Mesendoderm (in vitro differentiated cells): Measurements from ENCODE around the gene GALNT12.

Source experiments
- DNase-seq: peaks from one replicate; pipeline ENCODE4 v3.0.0; 2013
- H2AK5ac ChIP-seq: 2 replicates; pipeline ENCODE4 v1.6.1; 2013; ENCODE audit warnings: low read length, inconsistent platforms
- H2BK120ac ChIP-seq: 2 replicates; pipeline ENCODE4 v1.6.1; 2013; ENCODE audit warnings: low read depth, mild to moderate bottlenecking, low read length, moderate library complexity, mixed read lengths
- H2BK15ac ChIP-seq: replicated peaks from 2 replicates; pipeline ENCODE4 v1.6.1; 2013; ENCODE audit warnings: low read depth, mild to moderate bottlenecking, moderate library complexity
- H2BK5ac ChIP-seq: 2 replicates; pipeline ENCODE4 v1.6.1; 2013; ENCODE audit warnings: low read length, inconsistent platforms
- H3K18ac ChIP-seq: 2 replicates; pipeline ENCODE4 v1.6.1; 2013; ENCODE audit warnings: mild to moderate bottlenecking, low read length, mixed read lengths
- H3K23ac ChIP-seq: one replicate; pipeline ENCODE4 v1.6.1; 2013; ENCODE audit warnings: low read length
- H3K27ac ChIP-seq: 2 replicates; pipeline ENCODE4 v1.5.1; 2013; ENCODE audit warnings: low read depth, mild to moderate bottlenecking, inconsistent platforms, low read length, moderate library complexity
- H3K27me3 ChIP-seq: 2 replicates; pipeline ENCODE4 v1.6.1; 2013; ENCODE audit warnings: low read length, control low read depth, mild to moderate bottlenecking, inconsistent platforms; ENCODE audit not compliant: insufficient read depth, poor library complexity
- H3K36me3 ChIP-seq: 2 replicates; pipeline ENCODE4 v1.6.1; 2013; ENCODE audit warnings: low read length, inconsistent platforms; ENCODE audit not compliant: control insufficient read depth, insufficient read depth
- H3K4ac ChIP-seq: one replicate; pipeline ENCODE4 v1.6.1; 2013; ENCODE audit warnings: low read depth, mild to moderate bottlenecking, low read length, moderate library complexity
- H3K4me1 ChIP-seq: 2 replicates; pipeline ENCODE4 v1.6.1; 2013; ENCODE audit warnings: low read depth, low read length, inconsistent platforms; ENCODE audit not compliant: control insufficient read depth
- H3K4me2 ChIP-seq: 2 replicates; pipeline ENCODE4 v1.6.1; 2013; ENCODE audit warnings: low read length
- H3K4me3 ChIP-seq: 2 replicates; pipeline ENCODE4 v1.5.1; 2013; ENCODE audit warnings: mild to moderate bottlenecking, low read length
- H3K56ac ChIP-seq: one replicate; pipeline ENCODE4 v1.6.1; 2013; ENCODE audit warnings: low read length
- H3K79me1 ChIP-seq: 2 replicates; pipeline ENCODE4 v1.6.1; 2013; ENCODE audit warnings: low read length, inconsistent platforms
- H3K79me2 ChIP-seq: 2 replicates; pipeline ENCODE4 v1.6.1; 2013; ENCODE audit warnings: mild to moderate bottlenecking, low read length; ENCODE audit not compliant: control insufficient read depth, insufficient read depth
- H3K9ac ChIP-seq: 2 replicates; pipeline ENCODE4 v1.6.1; 2013; ENCODE audit warnings: low read length, inconsistent platforms
- H4K5ac ChIP-seq: one replicate; pipeline ENCODE4 v1.6.1; 2013; ENCODE audit warnings: low read length
- H4K8ac ChIP-seq: one replicate; pipeline ENCODE4 v1.6.1; 2013; ENCODE audit warnings: low read depth, mild to moderate bottlenecking, control low read depth, low read length, moderate library complexity
- WGBS: extraction: QIAGEN DNeasy Blood & Tissue Kit; methylation state at CpG from one replicate; pipeline ENCODE4 v1.1.7; 2013; ENCODE audit warnings: low lambda C conversion rate, missing lambda C conversion rate; ENCODE audit not compliant: insufficient coverage; ENCODE audit errors: extremely low coverage; 5-methylcytosine and 5-hydroxymethylcytosine counted together

The GALNT12 gene

DNA sequence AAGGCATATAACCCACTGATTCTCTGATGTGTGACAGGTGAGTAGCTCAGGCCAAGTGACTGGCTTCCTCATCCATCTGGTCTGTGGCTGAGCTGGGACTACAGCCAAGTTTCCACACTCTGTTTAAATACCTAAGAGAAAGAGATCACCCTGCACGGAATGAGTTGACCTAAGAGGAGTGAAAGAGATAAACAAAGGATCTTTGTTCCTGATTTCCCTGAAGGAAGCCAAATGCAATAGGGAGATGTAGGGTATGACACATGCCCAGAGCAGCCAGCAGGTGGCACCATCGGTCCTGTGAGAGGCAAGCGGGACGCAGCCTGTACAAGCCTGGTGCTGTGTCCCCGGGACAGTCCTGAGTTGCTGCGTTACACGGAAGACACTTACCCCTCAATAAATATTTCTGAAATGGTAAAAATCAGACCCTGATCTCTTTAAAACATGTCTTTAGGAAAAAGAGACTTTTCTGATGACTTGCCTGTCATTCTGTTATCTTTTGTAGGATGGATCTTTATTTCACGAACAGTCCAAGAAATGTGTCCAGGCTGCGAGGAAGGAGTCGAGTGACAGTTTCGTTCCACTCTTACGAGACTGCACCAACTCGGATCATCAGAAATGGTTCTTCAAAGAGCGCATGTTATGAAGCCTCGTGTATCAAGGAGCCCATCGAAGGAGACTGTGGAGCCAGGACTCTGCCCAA lies 41.1 kb downstream of the GALNT12 start:
- H3K4ac ChIP-seq = peak overlapping the region; percentile 84
- DNase-seq = peak; percentile 94
- peak overlapping the region; percentile 32 for H3K18ac ChIP-seq
- WGBS = no CpG with 5 or more reads among the region's 16 CpGs
- H3K27me3 ChIP-seq = no peaks in the 10 kb centered on the region
- no peak overlapping the region for H3K4me2 ChIP-seq
- no peak overlapping the region for H3K4me3 ChIP-seq
- no peak overlapping the region for H3K23ac ChIP-seq
- H3K4me1 ChIP-seq = peaks cover 17% of the 10 kb centered on the region
- H4K5ac ChIP-seq = no peak overlapping the region
- no peak overlapping the region for H2BK15ac ChIP-seq
- no peaks in the 10 kb centered on the region for H3K79me1 ChIP-seq
- no peak overlapping the region for H4K8ac ChIP-seq
- no peaks in the 10 kb centered on the region for H3K79me2 ChIP-seq
- peak overlapping the region; percentile 65 for H2BK5ac ChIP-seq
- H3K27ac ChIP-seq = no peak overlapping the region
- peak overlapping the region; percentile 61 for H2BK120ac ChIP-seq
- peak overlapping the region; percentile 69 for H3K56ac ChIP-seq
- peak overlapping the region; percentile 47 for H3K9ac ChIP-seq
- no peak overlapping the region for H2AK5ac ChIP-seq
- no peaks in the 10 kb centered on the region for H3K36me3 ChIP-seq

GRCh38 chr9:98849563-98849962 lies 42.1 kb downstream of the GALNT12 start:
- H2BK15ac ChIP-seq = no peak overlapping the region
- no CpG with 5 or more reads among the region's 4 CpGs for WGBS
- DNase-seq = no peak

GRCh38 chr9:98850851-98851729 lies 43.6 kb downstream of the GALNT12 start:
- WGBS = no CpG with 5 or more reads among the region's 11 CpGs
- Histone ChIP-seq H3K79me1 (no peaks in the 10 kb centered on the region), H4K8ac (no peak overlapping the region), H2BK120ac (peak overlapping the region; percentile 85), H3K4ac (peak overlapping the region; percentile 89), H3K4me1 (peaks cover 17% of the 10 kb centered on the region), H2AK5ac (peak overlapping the region; percentile 94), H3K4me2 (no peak overlapping the region), H3K27me3 (no peaks in the 10 kb centered on the region), H3K23ac (no peak overlapping the region), H3K36me3 (no peaks in the 10 kb centered on the region), H3K18ac (peak overlapping the region; percentile 94), H4K5ac (peak overlapping the region; percentile 33), H3K4me3 (no peak overlapping the region), H3K9ac (peak overlapping the region; percentile 51), H3K56ac (peak overlapping the region; percentile 86), H3K79me2 (no peaks in the 10 kb centered on the region), H3K27ac (peak overlapping the region; percentile 84), H2BK15ac (peak overlapping the region; percentile 47), H2BK5ac (peak overlapping the region; percentile 94)
- peak; percentile 92 for DNase-seq

More at GRCh38 chr9:98849563-98849962, 42.1 kb downstream of the GALNT12 start:
- Histone ChIP-seq H4K5ac (no peak overlapping the region), H3K4me3 (no peak overlapping the region), H3K36me3 (no peaks in the 10 kb centered on the region), H2BK120ac (peak overlapping the region; percentile 93), H3K4me1 (peaks cover 17% of the 10 kb centered on the region), H3K27me3 (no peaks in the 10 kb centered on the region), H2BK5ac (peak overlapping the region; percentile 86), H3K56ac (peak overlapping the region; percentile 72), H4K8ac (no peak overlapping the region), H3K23ac (no peak overlapping the region), H3K27ac (peak overlapping the region; percentile 86), H3K79me1 (no peaks in the 10 kb centered on the region), H3K79me2 (no peaks in the 10 kb centered on the region), H3K9ac (peak overlapping the region; percentile 25), H3K18ac (no peak overlapping the region), H3K4me2 (no peak overlapping the region), H3K4ac (no peak overlapping the region), H2AK5ac (no peak overlapping the region)

DNA sequence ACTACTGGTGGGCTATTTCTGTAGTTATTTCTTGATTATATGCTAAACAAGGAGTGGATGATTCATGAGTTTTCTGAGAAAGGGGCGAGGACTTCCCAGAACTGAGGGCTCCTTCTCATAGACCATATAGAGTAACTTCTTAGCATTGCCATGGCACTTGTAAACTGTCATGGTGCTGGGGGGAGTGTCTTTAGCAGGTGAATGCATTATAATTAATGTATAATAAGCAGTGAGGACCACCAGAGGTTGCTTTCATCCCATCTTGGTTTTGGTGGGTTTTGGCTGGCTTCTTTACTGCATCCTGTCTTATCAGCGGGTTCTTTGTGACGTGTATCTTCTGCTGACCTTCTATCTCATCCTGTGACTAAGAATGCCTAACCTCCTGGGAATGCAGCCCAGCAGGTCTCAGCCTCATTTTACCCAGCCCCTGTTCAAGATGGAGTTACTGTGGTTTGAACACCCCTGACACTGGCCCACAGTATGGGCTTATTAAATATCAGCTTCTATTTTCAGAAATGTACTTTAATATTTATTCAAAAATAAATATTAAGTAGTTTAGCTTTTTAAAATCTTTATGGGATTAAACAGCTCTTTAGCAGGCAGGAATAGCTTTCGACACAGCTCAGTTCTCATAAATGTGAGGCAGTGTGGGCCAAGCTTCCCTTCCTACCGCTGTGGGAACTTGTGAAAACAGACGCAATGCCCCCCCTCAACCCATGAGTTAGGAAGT lies 44.4 kb downstream of the GALNT12 start:
- peak overlapping the region; percentile 47 for H2BK15ac ChIP-seq
- WGBS = no CpG with 5 or more reads among the region's 6 CpGs
- peak overlapping the region; percentile 85 for H2BK120ac ChIP-seq
- peak; percentile 65 for DNase-seq
- no peak overlapping the region for H3K9ac ChIP-seq
- H3K36me3 ChIP-seq = no peaks in the 10 kb centered on the region
- peak overlapping the region; percentile 94 for H3K18ac ChIP-seq
- no peaks in the 10 kb centered on the region for H3K79me2 ChIP-seq
- H3K27ac ChIP-seq = peak overlapping the region; percentile 84
- no peaks in the 10 kb centered on the region for H3K79me1 ChIP-seq
- no peak overlapping the region for H3K4me2 ChIP-seq
- peak overlapping the region; percentile 78 for H3K56ac ChIP-seq
- peak overlapping the region; percentile 94 for H2BK5ac ChIP-seq
- no peak overlapping the region for H4K8ac ChIP-seq
- H2AK5ac ChIP-seq = peak overlapping the region; percentile 54
- H3K4me3 ChIP-seq = no peak overlapping the region
- no peaks in the 10 kb centered on the region for H3K27me3 ChIP-seq
- H4K5ac ChIP-seq = peak overlapping the region; percentile 21
- H3K4ac ChIP-seq = no peak overlapping the region
- H3K4me1 ChIP-seq = peaks cover 17% of the 10 kb centered on the region
- H3K23ac ChIP-seq = no peak overlapping the region

GRCh38 chr9:98852460-98852734 lies 44.9 kb downstream of the GALNT12 start:
- no peak overlapping the region for H3K4me3 ChIP-seq
- no peaks in the 10 kb centered on the region for H3K36me3 ChIP-seq
- peak overlapping the region; percentile 3 for H3K18ac ChIP-seq
- H3K4me1 ChIP-seq = peaks cover 21% of the 10 kb centered on the region
- peak overlapping the region; percentile 78 for H3K56ac ChIP-seq
- H2BK120ac ChIP-seq = peak overlapping the region; percentile 3
- no peaks in the 10 kb centered on the region for H3K79me2 ChIP-seq
- WGBS = no CpG with 5 or more reads among the region's 6 CpGs
- no peak overlapping the region for H2BK15ac ChIP-seq
- H3K4me2 ChIP-seq = no peak overlapping the region
- no peak overlapping the region for H4K5ac ChIP-seq
- H3K23ac ChIP-seq = no peak overlapping the region
- no peak overlapping the region for H3K9ac ChIP-seq
- H4K8ac ChIP-seq = no peak overlapping the region
- no peak for DNase-seq
- no peak overlapping the region for H3K4ac ChIP-seq
- peak overlapping the region; percentile 54 for H2AK5ac ChIP-seq
- H3K79me1 ChIP-seq = no peaks in the 10 kb centered on the region
- H2BK5ac ChIP-seq = peak overlapping the region; percentile 81
- peak overlapping the region; percentile 19 for H3K27ac ChIP-seq
- no peaks in the 10 kb centered on the region for H3K27me3 ChIP-seq
